ENCODE data around the gene HSPA4. TPM values are rescaled to one million over a fixed set of nuclear protein-coding genes. Genes with fewer than 3 reads are reported as not detected.
A peak's percentile ranks its signal among the peaks of the same experiment; 100 is the strongest.
"Not testable (repeated sequence)": the region's sequence is repeated elsewhere in the genome, so short reads cannot be mapped to it uniquely, and the experiment has no call there.

HSPA4 gene
- total RNA-seq, 8 experiments from 2014 or later, result 77.9 to 159 (median 113) TPM

DNA sequence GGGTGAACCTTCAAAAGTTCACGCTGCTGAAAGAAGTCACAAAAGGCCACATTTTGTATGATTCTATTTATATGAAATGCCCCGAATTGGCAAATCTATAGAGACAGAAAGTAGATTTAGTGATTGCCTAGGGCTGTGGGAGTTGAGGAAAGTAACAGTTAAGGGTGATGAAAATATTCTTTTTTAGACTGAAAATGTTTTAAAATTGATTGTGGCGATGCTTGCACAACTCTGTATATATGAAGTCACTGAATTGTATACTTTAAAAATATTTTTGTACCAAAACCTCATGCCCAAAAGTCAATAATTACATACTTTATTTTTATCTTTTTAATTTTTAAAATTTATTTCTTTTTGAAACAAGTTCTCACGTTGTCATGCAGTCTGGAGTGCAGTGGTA is 30.3 kb downstream of the HSPA4 start:
- 49 to 100% (median 83%) methylated on average over 1 to 4 of the region's 4 CpGs; no CpG with 5 or more reads in 1 of the 10 experiments for WGBS, 10 experiments
- ATAC-seq (replicated peaks in 6 of 8), result no peak
- no peak overlapping the region for H3K27ac ChIP-seq

DNA sequence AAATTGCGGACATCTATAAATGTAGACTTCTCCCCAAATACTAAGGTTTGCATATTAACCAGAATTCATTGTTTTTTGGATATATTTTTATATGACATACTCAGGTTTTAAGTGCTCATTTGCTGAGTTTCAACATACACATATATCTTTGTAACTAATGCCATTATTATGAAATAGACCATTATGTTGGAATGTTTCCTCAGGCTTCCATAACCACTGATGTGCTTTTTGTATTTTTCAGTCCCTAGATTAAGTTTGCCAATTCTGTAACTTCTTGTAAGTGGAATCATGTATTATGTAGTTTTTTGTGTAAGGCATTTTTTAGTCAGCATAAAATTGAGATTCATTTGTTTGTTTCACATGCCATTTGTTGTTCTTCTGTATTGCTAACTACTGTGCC is 32.1 kb downstream of the HSPA4 start:
- Histone ChIP-seq H3K4me1 (replicated peaks in 1 of 2) (no peaks in the 10 kb centered on the region), H3K27ac (no peak overlapping the region), H3K4me3 (no peak overlapping the region)
- ATAC-seq (replicated peaks in 6 of 8), result no peak
- in situ Hi-C loops (cut with MboI; ENCODE audit: low pct_unique_long_range_greater_than_20kb in 2 of 9, low sequenced_read_pairs in 9 of 9, unreplicated experiment in 9 of 9), result no loop called here
- 83 to 100% (median 100%) methylated on average over 1 of the region's 1 CpG; no CpG with 5 or more reads in 3 of the 10 experiments for WGBS, 10 experiments

More for the DNA sequence above, 30.3 kb downstream of the HSPA4 start:
- no peak overlapping the region for H3K4me3 ChIP-seq
- H3K4me1 ChIP-seq (replicated peaks in 1 of 2), result no peaks in the 10 kb centered on the region
- in situ Hi-C loops (cut with MboI; ENCODE audit: low pct_unique_long_range_greater_than_20kb in 2 of 9, low sequenced_read_pairs in 9 of 9, unreplicated experiment in 9 of 9), result no loop called here

DNA sequence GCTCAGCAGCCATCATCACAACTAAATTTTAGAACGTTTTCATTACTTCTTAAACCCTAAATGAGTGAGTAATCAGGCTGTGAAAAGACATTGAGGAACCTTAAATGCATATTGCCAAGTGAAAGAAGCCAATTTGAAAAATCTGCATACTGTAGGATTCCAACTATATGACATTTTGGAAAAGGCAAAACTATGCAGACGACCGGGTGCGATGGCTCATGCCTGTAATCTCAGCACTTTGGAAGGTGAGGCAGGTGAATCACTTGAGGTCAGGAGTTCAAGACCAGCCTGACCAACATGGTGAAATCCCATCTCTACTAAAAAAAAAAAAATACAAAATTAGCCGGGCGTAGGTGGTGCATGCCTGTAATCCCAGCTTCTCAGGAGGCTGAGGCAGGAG is 33.4 kb downstream of the HSPA4 start:
- H3K4me1 ChIP-seq (replicated peaks in 1 of 2); H3K4me3 ChIP-seq; ATAC-seq (replicated peaks in 6 of 8); H3K27ac ChIP-seq; in situ Hi-C loops (cut with MboI; ENCODE audit: low pct_unique_long_range_greater_than_20kb in 2 of 9, low sequenced_read_pairs in 9 of 9, unreplicated experiment in 9 of 9): not testable (repeated sequence)
- WGBS, 10 experiments, result 50 to 100% (median 97%) methylated on average over 1 to 6 of the region's 6 CpGs; no CpG with 5 or more reads in 1 of the 10 experiments

DNA sequence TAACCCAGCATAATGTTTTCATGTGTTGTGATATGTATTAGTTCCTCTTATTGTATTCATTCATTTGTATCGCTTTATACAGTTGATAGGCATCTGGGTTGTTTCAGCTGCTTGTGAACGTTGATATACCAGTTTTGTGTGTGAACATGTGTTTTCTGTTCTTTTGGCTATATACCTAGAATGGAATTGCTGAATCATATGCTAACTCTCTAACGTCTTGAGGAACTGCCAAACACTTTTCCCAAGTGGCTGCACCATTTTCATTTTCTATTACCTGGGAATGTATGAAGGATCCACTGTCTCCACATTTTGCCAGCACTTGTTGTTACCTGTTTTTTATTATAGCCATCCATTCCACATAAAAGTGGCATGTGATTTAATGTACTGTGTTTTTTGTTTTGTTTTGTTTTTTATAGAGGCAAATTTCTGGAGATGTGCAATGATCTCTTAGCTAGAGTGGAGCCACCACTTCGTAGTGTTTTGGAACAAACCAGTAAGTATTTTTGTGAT is 34.6 kb downstream of the HSPA4 start:
- no peak overlapping the region for H3K27ac ChIP-seq
- H3K4me1 ChIP-seq (replicated peaks in 1 of 2), result no peaks in the 10 kb centered on the region
- WGBS, 10 experiments, result 62 to 100% (median 82%) methylated on average over 2 to 4 of the region's 4 CpGs; no CpG with 5 or more reads in 1 of the 10 experiments
- ATAC-seq (replicated peaks in 6 of 8), result no peak
- in situ Hi-C loops (cut with MboI; ENCODE audit: low pct_unique_long_range_greater_than_20kb in 2 of 9, low sequenced_read_pairs in 9 of 9, unreplicated experiment in 9 of 9), result no loop called here
- H3K4me3 ChIP-seq, result no peak overlapping the region

DNA sequence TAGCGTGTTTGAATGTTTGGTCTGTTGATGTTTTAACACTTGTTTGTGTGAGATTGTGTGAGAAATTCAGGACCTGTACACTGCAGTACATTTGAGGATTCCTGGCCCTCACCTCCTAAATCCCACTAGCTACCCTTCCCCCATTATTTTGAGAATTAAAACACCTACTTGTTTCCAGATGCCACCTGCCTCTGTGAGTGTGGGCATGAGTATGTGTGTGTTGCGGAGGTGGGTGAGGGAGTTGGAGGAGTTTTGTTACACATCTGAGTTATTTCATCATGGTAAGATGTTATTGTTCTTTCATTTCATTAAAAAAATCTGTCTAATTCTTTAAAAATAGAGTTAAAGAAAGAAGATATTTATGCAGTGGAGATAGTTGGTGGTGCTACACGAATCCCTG is 36.3 kb downstream of the HSPA4 start:
- Histone ChIP-seq H3K27ac (no peak overlapping the region), H3K4me3 (no peak overlapping the region), H3K4me1 (replicated peaks in 1 of 2) (no peaks in the 10 kb centered on the region)
- no peak for ATAC-seq (replicated peaks in 6 of 8)
- in situ Hi-C loops (cut with MboI; ENCODE audit: low pct_unique_long_range_greater_than_20kb in 2 of 9, low sequenced_read_pairs in 9 of 9, unreplicated experiment in 9 of 9), result no loop called here
- 83 to 100% (median 100%) methylated on average over 1 to 3 of the region's 3 CpGs; no CpG with 5 or more reads in 3 of the 10 experiments for WGBS, 10 experiments

DNA sequence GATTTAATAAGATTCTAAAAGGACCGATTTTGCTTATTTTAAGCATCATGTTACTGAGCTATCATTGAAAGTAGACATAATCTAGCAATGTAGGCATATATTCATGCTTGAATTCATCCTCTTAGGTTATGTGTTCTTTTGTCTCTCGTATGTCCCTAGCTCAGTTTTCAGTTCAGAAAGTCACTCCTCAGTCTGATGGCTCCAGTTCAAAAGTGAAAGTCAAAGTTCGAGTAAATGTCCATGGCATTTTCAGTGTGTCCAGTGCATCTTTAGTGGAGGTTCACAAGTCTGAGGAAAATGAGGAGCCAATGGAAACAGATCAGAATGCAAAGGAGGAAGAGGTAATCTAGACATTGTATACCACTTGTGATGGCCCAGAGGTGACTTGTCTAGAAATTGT is 39.2 kb downstream of the HSPA4 start:
- WGBS, 10 experiments, result 92 to 100% (median 97%) methylated on average over 1 to 3 of the region's 3 CpGs
- in situ Hi-C loops (cut with MboI; ENCODE audit: low pct_unique_long_range_greater_than_20kb in 2 of 9, low sequenced_read_pairs in 9 of 9, unreplicated experiment in 9 of 9), result no loop called here
- ATAC-seq (replicated peaks in 6 of 8), result no peak
- H3K4me1 ChIP-seq (replicated peaks in 1 of 2), result no peaks in the 10 kb centered on the region
- H3K4me3 ChIP-seq, result no peak overlapping the region
- H3K27ac ChIP-seq, result no peak overlapping the region

DNA sequence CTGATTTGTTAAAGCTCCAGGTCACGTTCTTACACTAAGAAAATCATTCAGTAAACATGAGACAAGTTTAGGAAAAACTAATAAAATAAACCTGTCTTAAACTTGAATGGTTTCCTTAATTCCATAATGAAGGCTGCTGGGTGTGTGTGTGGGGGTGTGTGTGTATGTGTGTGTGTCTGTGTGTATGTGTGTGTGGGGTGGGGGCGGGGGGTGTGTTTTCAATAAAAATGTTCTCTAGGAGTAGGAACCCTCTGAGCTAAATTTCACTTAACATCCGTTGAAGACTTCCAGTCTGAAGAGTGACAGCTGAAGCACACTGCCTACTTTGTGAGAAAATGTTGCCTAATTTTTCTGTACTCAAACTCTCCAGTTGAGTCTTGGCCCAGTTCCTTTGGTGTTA is 54.5 kb downstream of the HSPA4 start:
- 60 to 100% (median 100%) methylated on average over 1 of the region's 3 CpGs; no CpG with 5 or more reads in 6 of the 10 experiments for WGBS, 10 experiments
- Histone ChIP-seq H3K27ac (no peak overlapping the region), H3K4me3 (no peak overlapping the region), H3K4me1 (replicated peaks in 1 of 2) (no peaks in the 10 kb centered on the region)
- no peak for ATAC-seq (replicated peaks in 6 of 8)
- in situ Hi-C loops (cut with MboI; ENCODE audit: low pct_unique_long_range_greater_than_20kb in 2 of 9, low sequenced_read_pairs in 9 of 9, unreplicated experiment in 9 of 9), result loop anchor here in 4 of 9 experiments (25.0 kb wide), 4 partner anchors 156 to 881 kb away; no protein-coding TSS in a partner anchor

DNA sequence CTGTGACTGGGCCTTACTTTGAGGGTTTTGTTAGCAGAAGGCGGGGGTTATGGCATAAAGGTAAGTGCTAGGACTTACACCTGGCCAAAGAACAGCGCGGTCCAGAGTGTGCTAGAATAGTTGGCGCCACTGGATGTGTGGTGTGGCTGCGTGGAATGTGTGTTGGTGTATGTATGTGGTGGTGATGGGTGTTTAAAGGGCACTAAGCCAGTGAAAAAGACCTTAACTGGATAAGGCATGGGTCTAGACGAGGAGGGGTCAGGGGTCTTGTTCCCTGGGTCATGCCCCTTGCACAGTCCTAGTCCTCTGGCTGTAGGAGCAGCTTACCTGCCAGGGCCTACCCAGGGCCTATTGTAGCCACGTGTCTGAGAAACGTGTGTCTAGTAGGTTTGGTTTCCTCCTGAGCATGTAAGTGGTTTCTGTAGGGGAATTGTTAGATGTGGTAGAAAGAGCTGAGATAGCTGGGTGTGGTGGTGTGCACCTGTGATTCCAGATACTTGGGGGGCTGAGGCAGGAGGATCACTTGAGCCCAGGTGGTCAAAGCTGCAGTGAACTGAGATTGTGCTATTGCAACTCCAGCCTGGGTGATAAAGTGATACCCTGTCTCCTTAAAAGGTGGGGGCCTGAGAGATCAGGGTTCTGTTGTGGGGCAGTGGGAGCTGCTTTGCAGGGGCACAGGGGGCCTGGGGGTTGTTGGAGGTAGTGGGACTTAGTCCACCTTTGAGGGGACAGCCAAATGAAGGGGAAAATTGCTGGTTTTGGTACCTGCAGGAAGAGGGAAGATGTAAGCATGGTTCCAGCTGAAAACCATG is 55.2 kb downstream of the HSPA4 start:
- peak in 1 of 8 experiments; percentile 20 for ATAC-seq (replicated peaks in 6 of 8)
- no peak overlapping the region for H3K4me3 ChIP-seq
- no peaks in the 10 kb centered on the region for H3K4me1 ChIP-seq (replicated peaks in 1 of 2)
- 80 to 100% (median 93%) methylated on average over 1 to 4 of the region's 8 CpGs; no CpG with 5 or more reads in 5 of the 10 experiments for WGBS, 10 experiments
- in situ Hi-C loops (cut with MboI; ENCODE audit: low pct_unique_long_range_greater_than_20kb in 2 of 9, low sequenced_read_pairs in 9 of 9, unreplicated experiment in 9 of 9), result loop anchor here in 4 of 9 experiments (25.0 kb wide), 4 partner anchors 155 to 880 kb away; no protein-coding TSS in a partner anchor
- no peak overlapping the region for H3K27ac ChIP-seq

DNA sequence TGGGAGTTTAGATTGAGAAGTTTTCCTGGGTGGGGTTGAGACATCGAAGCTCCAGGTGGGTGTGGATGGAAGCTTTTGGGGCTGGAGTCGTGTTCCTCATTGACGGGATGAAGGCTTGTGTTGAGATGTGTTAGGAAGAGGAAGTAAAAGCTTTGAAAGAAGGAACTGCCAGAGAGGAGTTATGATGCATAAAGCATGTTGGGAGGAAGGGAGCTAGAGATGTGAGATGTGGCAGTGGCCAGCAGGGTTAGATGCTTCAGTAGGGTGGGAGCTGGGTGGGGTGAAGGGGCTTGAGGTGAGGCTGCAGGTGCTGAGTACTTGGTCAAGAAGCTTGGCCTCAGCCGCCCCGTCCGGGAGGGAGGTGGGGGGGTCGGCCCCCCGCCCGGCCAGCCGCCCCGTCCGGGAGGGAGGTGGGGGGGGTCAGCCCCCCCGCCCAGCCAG is 56.7 kb downstream of the HSPA4 start:
- ATAC-seq (replicated peaks in 6 of 8), result peak in 1 of 8 experiments; percentile 8
- no peak overlapping the region for H3K4me3 ChIP-seq
- in situ Hi-C loops (cut with MboI; ENCODE audit: low pct_unique_long_range_greater_than_20kb in 2 of 9, low sequenced_read_pairs in 9 of 9, unreplicated experiment in 9 of 9), result loop anchor here in 4 of 9 experiments (25.0 kb wide), 4 partner anchors 154 to 879 kb away; no protein-coding TSS in a partner anchor
- H3K4me1 ChIP-seq (replicated peaks in 1 of 2), result no peaks in the 10 kb centered on the region
- WGBS, 10 experiments, result 7 to 100% (median 100%) methylated on average over 1 to 3 of the region's 13 CpGs; no CpG with 5 or more reads in 7 of the 10 experiments
- no peak overlapping the region for H3K27ac ChIP-seq

DNA sequence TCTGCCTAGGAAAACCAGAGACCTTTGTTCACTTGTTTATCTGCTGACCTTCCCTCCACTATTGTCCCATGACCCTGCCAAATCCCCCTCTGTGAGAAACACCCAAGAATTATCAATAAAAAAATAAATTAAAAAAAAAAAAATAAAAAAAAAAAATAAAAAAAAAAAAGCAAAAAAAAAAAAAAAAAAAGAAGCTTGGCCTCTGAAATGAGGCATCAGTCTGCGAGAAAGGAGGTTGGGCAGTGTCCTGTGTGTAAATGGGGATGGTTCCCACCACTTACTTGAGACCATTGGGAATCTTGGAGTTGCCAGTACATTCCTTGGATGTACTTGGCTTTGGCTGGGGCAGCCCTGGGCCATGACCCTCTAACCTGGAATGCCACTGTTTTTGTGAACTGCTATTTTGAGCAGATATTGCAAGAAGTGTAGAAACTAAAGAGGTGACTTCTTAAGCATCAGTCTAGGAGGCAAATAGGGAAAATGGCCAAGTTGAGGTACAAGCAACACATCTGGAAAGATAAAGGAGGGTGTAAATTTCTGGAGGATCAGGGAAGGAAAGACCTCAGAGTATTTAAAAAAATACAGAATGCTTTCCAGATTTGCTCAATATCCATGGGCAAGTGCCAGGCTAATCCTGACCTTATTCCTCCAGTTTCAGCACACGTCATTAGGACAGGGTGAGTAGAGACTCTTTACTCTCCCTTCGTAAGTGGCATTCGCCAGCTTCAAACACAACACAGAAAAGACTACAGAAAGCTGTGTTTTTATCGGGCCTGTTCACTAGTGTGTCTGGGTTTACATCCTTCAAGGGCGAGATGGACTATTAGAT is 58.1 kb downstream of the HSPA4 start:
- no peaks in the 10 kb centered on the region for H3K4me1 ChIP-seq (replicated peaks in 1 of 2)
- ATAC-seq (replicated peaks in 6 of 8), result peak in 1 of 8 experiments; percentile 6
- no peak overlapping the region for H3K27ac ChIP-seq
- in situ Hi-C loops (cut with MboI; ENCODE audit: low pct_unique_long_range_greater_than_20kb in 2 of 9, low sequenced_read_pairs in 9 of 9, unreplicated experiment in 9 of 9), result loop anchor here in 5 of 9 experiments (5.0 to 25.0 kb wide), 5 partner anchors 137 to 877 kb away; no protein-coding TSS in a partner anchor
- WGBS, 10 experiments, result 24 to 100% (median 86%) methylated on average over 1 to 6 of the region's 6 CpGs; no CpG with 5 or more reads in 1 of the 10 experiments
- H3K4me3 ChIP-seq, result no peak overlapping the region

DNA sequence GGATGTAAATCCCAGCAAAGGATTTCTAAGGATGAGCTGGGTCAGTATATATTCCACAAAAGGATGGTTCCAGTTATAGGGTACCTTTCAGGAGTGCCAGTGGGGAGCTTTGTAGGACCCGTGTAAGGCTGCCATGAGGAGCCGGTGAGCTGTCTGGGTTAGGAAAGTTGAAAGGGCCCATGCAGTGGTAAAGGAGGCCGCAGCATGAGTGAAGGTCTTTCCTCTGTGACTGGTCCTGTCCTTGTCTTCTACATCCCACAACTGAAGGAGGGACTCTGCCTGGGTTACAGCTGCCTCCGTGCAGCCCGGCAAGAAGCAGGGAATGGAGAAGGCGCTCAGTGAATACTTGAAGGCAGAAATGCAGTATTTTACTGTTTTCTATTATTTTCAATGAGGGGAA is 58.9 kb downstream of the HSPA4 start:
- no peak overlapping the region for H3K4me3 ChIP-seq
- H3K27ac ChIP-seq, result no peak overlapping the region
- WGBS, 10 experiments, result 41 to 60% (median 52%) methylated on average over 1 to 6 of the region's 6 CpGs; no CpG with 5 or more reads in 4 of the 10 experiments
- ATAC-seq (replicated peaks in 6 of 8), result peak in 1 of 8 experiments; percentile 17
- in situ Hi-C loops (cut with MboI; ENCODE audit: low pct_unique_long_range_greater_than_20kb in 2 of 9, low sequenced_read_pairs in 9 of 9, unreplicated experiment in 9 of 9), result loop anchor here in 5 of 9 experiments (5.0 to 25.0 kb wide), 5 partner anchors 137 to 877 kb away; no protein-coding TSS in a partner anchor
- H3K4me1 ChIP-seq (replicated peaks in 1 of 2), result no peaks in the 10 kb centered on the region

DNA sequence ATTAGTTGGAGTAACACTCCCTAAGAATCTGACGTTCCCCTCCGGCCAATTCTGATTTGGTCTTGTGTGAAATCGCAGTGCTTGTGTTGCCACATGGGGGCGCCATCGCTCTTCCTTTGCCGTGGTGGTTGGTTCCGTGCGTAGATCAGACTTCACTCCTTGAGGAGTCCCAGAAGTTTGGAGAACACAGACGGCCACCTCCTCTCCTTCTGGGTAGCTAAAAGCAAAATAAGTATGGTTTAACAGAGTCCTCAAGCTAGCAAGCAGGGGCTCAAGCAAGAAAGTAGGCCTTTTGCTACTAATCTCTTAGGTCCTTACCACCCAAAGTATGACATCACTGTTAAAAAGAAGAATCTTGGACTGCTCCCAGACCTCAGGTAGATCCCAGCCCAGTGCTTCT is 59.5 kb downstream of the HSPA4 start:
- ATAC-seq (replicated peaks in 6 of 8), result peak; percentile 67 to 89 (median 81)
- Histone ChIP-seq H3K4me1 (replicated peaks in 1 of 2) (no peaks in the 10 kb centered on the region), H3K4me3 (no peak overlapping the region), H3K27ac (no peak overlapping the region)
- 0 to 2% (median 0%) methylated on average over 1 to 9 of the region's 9 CpGs for WGBS, 10 experiments
- in situ Hi-C loops (cut with MboI; ENCODE audit: low pct_unique_long_range_greater_than_20kb in 2 of 9, low sequenced_read_pairs in 9 of 9, unreplicated experiment in 9 of 9), result loop anchor here in 5 of 9 experiments (5.0 to 25.0 kb wide), 5 partner anchors 136 to 876 kb away; no protein-coding TSS in a partner anchor

All from motor neuron (in vitro differentiated cells).